Measurements from ENCODE around the gene PTCSC3.

DNA sequence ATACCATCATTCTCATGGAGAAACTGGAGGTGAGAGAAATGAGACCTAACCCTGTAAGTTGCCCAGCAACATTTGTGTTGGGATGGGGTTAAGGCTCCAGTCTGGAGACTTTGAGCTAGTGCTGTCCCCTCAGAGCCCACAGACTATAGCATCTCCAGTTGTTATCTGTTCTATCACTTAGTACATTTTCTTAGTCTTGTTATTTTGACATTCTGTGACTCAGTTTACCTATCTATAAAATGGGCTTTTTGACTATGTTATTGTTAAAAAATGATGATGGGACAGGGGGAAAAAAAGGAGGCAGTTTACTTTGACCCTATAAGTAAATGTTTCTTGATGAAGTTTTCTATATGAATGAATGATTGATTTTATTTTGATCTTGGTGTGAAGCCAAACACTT is 45.8 kb upstream of the PTCSC3 start:
- no peak for TF ChIP-seq CTCF (IDR thresholded peaks at IDR 0.05)
- no peak for TF ChIP-seq POLR2A (IDR thresholded peaks at IDR 0.05)
- TF ChIP-seq POLR2AphosphoS5 (IDR thresholded peaks at IDR 0.05) = no peak

Data from prostate gland (tissue), 2 donors.